Placental pericyte (primary cell): ENCODE measurements around the gene ZNF577. TPM values are rescaled to one million over a fixed set of nuclear protein-coding genes. Genes with fewer than 3 reads are reported as not detected.

Experiments
- total RNA-seq: library from RNA; depleted of rRNA; stranded (reverse); fragments of >200 nt; gene quantifications from 2 replicates; pipeline ENCODE4 v1.2.3, GENCODE V29; 2012

ZNF577 gene
- 5.3 and 5.5 TPM in 2 replicates for total RNA-seq

DNA sequence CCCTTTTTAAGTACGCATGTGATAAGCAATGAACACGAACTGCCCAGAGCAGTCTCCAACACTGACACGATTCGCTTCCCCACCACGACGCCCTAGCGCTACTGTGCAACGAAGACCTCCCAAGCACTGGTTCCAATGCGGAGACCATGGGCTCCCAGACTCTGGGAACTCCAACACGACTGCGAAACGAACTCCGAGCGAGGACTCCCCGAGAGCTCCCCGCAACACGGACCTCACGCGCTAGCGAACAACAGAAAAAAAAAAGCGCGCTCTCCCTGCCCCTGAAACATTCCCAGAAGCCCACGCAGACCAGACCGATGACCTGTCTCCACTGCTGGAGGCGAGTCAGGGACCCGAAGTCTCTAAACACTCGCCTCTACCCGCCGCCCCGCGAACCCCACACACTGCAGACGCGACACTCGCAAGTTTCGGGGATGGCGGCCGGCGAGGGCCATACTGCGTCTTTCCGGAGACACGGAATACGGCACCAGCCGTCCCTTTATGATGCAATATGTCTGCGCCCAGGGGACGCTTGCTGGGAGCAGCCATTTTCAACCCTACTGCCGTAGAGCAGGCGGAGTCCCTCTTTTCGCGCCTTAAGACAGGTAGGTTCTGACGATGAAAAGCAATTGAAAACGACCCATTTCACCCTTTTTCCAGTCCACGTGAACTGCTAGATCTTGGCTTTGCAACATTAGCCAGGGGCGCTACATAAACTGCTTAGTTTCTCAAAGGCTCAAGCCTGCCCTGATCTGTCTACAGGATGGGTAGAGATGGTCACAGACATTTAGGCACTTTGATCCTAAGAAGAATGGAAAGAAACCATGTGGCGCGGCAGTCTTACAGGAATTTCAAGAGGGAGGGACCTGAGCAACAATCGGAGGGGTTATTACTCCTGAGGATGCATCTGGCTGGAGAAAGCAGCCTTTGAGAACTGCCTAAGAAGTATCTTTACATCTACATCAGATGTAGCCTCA lies at the start of gene ZNF577:
Gene ZNF577, minus strand, starts transcription at position 430 of the 977 bp plus-strand sequence. CDS start 7,569 bp downstream, outside the sequence.

DNA sequence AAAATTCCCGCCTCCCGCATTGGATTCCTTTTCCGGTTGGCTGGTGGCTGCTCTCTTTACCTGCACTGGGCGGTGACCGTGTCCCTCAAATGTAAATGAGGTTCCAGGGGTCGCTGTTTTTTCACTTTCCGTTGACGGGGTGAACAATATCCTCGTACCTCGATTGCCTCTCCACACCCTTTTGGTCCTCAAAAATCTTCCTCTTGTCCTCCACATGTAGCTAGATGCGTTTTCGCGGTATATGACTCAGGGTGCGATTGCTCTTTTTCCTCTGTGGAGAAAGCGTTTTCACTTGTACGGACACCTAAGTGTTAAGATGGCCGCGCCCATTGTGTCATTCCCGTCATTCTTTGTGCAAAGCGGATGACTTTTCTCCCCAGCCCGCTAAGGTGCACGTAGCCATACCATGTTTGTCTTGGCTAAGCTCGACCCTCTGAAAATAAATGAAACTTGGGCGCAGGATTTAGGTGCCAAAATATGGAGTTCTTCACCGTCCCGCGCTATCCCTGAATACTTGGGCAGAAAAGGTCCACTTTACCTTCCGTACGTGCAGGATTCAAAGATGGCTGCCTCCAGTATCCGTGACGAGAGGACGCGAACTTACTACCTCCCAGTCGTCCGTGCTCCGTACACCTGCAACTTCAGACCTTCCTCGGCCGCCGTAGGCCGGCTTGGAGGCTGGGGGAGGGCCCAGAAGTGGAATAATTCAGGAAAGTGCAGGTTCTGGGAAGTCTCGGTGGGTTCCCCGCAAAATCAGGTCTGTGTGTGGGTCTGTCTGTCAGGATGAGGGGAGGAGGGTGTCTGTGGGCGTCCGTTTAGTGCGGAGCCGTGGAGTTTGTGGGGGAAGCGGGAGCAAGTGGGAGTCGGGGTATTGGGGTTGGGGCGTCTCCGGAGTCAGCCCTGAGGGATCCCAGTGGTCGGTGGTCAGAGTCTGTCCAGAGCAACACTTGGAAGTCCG lies 39.3 kb upstream of the ZNF577 start, which contains the start of gene ZNF613:
Gene ZNF613, plus strand, starts transcription at position 689 of the 958 bp plus-strand sequence. CDS start 8,749 bp downstream, outside the sequence.

DNA sequence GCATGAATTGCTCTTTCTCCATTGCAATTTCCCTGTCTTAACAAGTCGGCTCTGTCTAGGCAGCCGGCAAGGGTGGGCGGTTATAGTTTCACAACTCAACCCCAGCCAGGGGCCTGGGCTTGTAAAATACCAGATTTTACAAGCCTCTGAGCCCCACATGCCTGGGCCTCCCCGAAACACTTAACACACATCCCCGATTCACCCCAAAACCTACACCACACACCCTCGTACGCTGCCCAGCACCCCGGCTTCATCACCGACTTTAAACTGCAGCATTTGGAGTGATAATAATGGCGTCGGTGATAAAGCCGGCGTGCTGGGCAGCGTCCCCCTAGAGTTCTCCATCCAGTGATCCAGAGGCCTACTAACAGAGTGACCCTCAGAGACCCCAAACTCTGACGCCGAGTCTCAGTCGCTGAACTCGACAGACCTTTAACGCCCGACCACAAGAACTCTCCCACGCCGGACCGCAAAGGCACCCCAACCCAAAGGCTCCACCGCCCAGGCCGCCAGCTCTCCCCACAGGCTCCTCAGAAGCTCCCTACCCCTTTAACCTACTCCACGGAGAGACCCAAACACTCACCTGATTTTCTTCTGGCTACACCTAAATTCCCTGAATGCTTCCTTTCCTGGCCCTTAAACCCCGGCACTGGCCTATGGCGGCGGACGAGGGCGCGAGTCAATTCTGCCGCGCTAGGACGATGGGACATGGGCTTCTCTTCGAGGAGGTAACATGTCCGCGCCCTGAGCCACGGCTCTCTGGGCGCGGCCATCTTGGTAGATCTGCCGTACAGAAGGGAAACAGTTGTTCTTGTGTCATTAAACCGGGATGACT lies 16.8 kb upstream of the ZNF577 start, which contains the start of gene ZNF649:
Gene ZNF649, minus strand, starts transcription at position 687 of the 835 bp plus-strand sequence. CDS start 4,910 bp downstream, outside the sequence.

Other genes with a start within 250 kb of the ZNF577 start
- gene SIGLEC14, start 241.1 kb downstream of the ZNF577 start, total RNA-seq = not detected in 2 replicates
- gene SPACA6, start 194.6 kb downstream of the ZNF577 start, total RNA-seq = 9.9 and 17.1 TPM in 2 replicates
- gene HAS1, start 164.0 kb downstream of the ZNF577 start, total RNA-seq = under 0.01 and 0.14 TPM in 2 replicates
- 0.44 and 0.86 TPM in 2 replicates for gene FPR1, start 136.1 kb downstream of the ZNF577 start, total RNA-seq
- not detected in 2 replicates for gene FPR2, start 126.8 kb downstream of the ZNF577 start, total RNA-seq
- 0.43 TPM in 1 of 2 replicates, not detected in the other for gene FPR3, start 92.8 kb downstream of the ZNF577 start, total RNA-seq
- gene ZNF649, start 17.1 kb upstream of the ZNF577 start, total RNA-seq = 6.3 and 10.3 TPM in 2 replicates
- 5.7 and 6.1 TPM in 2 replicates for gene ZNF613, start 39.5 kb upstream of the ZNF577 start, total RNA-seq
- gene ZNF350, start 98.9 kb upstream of the ZNF577 start, total RNA-seq = 7.3 and 10.9 TPM in 2 replicates
- 7.7 and 12.7 TPM in 2 replicates for gene ZNF615, start 120.3 kb upstream of the ZNF577 start, total RNA-seq
- 10.9 and 12.0 TPM in 2 replicates for gene ZNF614, start 140.4 kb upstream of the ZNF577 start, total RNA-seq
- 7.9 and 8.5 TPM in 2 replicates for gene ZNF432, start 160.9 kb upstream of the ZNF577 start, total RNA-seq
- gene ZNF841, start 207.8 kb upstream of the ZNF577 start, total RNA-seq = 25.2 and 39.6 TPM in 2 replicates